Embryonic facial prominence (tissue), 1 donor: ENCODE data around the gene NEIL1.
"Not testable (repeated sequence)": the region's sequence is repeated elsewhere in the genome, so short reads cannot be mapped to it uniquely, and the experiment has no call there.

Experiments
- DNase-seq: peaks from one replicate; pipeline ENCODE4 v3.0.0-alpha.2; 2016; ENCODE audit errors: extremely low spot score

The NEIL1 gene

GRCh38 chr15:75346796-75347221 lies at the start of gene NEIL1:
NEIL1 (plus strand) TSS chr15:75347039; CDS start chr15:75348906, 1,867 bp downstream.
- DNase-seq: no peak

- DNase-seq: not testable (repeated sequence)
Measured at GRCh38 chr15:75298541-75299310, 48.1 kb upstream of the NEIL1 start.

- DNase-seq: not testable (repeated sequence)
Measured at GRCh38 chr15:75299311-75299688, 47.5 kb upstream of the NEIL1 start.

GRCh38 chr15:75300026-75300425 lies 46.8 kb upstream of the NEIL1 start:
- DNase-seq: not testable (repeated sequence)

DNA sequence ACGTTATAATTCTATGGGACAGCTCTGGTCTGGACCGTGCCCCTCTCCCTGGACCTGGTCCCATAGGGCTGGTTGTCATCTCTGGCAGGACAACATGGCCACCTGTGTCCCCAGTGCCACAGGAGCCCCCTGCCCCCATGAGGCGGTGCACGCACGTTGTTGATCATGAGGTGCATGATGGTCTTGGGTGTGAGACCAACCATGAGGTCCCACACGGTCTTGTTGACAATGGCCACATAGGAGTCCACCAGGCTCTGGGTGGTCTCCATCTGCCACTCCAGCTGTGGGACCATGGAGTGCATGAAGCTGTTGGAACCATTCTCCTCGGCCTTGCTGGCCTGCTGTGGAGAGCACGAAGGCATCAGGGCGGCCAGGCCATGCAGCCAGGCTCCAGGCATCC lies 44.5 kb upstream of the NEIL1 start:
- no peak for DNase-seq

- DNase-seq: not testable (repeated sequence)
Measured at GRCh38 chr15:75302753-75303152, 44.1 kb upstream of the NEIL1 start.

GRCh38 chr15:75306188-75306587 lies 40.7 kb upstream of the NEIL1 start:
- no peak for DNase-seq

DNA sequence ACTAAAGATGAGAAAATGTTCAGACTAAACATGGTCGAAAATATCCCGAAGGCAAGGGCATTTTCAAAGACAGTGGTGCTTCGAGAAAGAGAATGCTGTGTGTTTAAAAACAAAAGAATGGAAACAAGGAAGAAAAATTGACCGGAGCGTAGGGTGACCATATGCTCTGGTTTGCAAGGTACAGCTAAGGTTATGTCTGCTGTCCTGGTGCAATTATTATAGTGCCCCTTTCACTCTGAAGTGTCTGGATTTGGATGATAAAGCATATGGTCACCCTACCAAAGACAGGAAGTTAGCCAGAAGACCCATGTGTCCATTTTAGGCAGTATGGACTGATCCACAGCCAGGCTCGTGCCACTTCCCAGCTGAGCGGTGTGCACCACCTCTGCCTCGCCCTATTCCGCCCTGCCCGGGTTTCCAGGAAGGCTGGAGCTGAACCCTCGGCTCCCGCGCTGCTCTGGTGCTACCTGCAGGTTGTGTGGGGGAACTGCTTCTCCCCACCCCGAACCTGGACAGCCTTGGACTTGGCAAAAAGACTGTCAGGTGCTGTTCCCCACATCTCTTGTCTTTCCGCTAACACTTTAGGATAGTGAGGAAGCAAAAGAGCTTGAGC lies 39.0 kb upstream of the NEIL1 start:
- DNase-seq: no peak

DNA sequence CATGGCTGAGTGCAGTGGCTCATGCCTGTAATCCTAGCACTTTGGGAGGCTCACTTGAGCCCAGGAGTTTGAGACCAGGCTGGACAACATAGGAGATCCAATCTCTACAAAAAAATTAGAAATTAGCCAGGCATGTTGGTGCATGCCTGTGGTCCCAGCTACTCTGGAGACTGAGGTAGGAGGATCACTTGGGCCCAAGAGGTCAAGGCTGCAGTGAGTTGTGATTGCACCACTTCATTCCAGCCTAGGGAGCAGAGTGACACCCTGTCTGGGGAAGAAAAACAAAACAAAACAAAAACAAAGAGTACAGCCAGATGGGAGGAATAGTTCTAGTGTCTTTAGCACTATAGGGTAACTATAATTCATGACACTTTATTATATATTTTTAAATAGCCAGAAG lies 37.1 kb upstream of the NEIL1 start:
- DNase-seq: no peak

GRCh38 chr15:75312548-75312947 lies 34.3 kb upstream of the NEIL1 start:
- DNase-seq: not testable (repeated sequence)

DNA sequence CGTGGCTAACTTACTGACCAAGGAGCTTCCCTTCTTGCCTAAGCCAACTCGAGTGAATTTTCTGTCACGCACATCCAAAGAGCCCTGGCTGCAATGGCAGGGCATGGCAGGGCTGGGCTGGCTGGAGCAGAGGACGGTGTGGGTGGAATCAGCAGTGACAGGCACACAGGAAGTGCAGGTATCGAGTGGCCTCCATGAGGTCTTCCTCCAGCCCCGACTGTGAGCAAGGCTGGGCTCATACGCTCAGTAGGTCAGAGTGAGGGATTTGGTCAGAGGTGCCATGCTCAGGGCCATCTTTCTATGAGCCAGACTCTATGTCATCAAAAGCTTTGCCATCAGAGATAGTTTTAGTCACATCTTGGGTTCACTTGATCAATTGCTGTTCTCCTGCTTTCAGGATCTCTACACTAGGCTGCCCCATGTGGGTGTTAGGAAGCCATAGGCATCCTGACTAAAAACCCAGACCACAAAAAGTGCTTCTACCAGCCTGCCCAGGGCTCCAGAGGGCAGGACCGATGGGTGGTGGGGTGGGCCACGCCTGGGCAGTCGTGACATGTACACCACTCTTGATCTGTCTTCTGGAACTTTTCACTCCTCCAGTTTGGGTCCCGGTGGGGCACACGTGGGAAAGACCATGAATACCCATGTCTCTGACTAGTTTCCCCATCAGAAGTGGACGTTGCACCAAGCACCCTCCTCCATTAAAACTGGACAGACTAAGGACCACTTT lies 33.6 kb upstream of the NEIL1 start:
- no peak for DNase-seq

DNA sequence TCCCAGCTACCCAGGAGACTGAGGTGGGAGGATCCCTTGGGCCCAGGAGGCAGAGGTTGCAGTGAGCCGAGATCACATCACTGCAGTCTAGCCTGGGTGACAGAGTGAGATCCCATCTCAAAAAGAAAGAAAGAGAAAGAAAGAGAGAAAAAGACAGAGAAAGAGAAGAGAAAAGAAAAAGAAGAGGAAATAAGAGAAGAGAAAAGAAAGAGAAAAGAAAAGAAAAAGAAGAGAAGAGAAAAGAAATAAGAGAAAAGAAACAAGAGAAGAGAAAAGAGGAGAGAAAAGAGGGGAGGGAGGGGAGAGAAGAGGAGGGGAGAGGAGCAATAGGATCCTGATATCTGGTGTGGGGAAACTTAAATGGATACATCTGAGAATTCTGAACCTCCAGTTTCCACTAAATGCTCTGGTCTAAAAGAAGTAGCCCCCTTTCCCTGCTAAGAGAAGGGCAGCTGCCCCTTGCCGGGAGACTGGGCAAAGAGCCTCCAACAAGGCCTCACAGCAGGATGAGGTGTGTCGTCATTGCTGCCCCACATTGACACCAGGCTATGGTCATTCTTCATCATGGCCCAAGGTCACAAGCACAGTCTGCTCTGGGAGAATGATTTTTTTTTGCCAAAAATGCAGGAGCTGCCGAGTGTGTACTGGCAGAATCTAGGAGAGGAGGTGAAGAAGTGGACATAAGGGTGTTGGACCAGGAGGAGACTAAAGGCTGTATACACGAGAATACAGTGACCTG lies 32.1 kb upstream of the NEIL1 start:
- DNase-seq: no peak

DNA sequence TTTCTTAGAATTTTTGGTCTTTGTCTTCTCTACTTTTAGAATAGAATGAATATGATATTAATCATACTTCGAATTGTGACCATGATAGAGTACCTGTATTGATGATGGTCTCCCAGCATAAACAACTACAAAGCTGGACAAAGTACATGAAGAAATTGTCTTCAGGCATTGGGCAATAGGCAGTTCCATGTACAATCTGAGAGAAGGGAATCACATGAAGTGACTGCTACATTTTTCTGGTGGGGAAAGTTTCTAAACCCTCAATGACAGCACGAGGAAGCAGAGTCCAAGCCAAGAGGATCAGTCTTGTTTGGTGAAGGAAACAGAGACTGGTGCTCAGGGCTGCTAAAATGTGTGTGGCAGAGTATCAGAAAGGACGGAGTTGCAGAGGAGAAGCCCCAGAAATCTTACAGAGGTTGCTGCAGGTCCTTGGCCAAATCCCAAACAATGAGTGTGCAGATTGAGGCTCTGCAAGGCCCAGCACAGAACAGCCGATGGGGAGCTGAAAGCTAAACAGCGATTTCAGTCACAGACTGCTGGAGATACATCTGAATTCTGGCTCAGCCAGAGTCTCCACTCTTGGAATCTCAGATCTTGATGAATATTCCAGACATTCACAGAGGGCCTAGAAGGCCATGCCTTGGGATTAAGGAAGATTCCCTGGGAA lies 27.5 kb upstream of the NEIL1 start:
- DNase-seq: not testable (repeated sequence)

- DNase-seq: no peak
Measured at GRCh38 chr15:75321711-75322110, 25.1 kb upstream of the NEIL1 start.

GRCh38 chr15:75325922-75326321 lies 20.9 kb upstream of the NEIL1 start:
- DNase-seq: no peak

DNA sequence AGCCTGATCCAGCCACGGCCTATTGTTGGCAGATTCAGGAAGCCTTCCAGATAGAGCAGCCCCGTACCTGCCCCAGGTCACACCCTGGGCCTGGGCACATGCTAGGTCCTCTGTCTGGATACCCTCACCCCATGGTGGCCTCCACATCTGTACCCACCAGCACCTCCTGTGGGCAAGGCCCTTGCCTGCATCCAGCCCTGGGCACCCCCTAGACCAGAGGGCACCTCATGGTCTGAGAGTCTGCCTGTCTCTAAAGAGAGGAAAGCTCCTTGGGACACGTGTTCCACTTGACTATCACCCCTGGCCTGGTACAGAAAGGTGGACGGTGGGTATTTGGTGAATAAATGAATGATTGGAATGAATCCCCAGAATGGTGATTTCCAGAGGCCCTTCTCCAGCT lies 19.8 kb upstream of the NEIL1 start:
- no peak for DNase-seq

DNA sequence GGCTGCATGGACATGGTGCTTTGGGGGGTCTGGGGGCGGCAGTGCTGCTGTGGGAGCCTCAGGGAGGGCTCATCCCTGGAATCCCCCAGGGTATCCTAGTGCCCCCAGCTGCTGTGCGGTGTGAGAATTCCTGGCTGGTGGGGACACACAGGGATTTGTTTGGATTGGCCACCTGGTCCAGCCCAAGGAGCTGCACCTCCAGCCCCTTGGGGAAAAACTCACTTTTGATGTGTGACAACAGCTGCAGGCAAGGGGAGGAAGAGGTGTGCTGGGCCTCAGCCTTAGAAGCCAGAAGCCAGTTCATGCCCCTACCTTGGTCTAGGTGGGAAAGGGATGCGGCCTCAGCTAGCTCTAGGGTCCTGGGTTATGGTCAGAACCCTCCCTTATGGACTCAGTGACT lies 19.3 kb upstream of the NEIL1 start:
- no peak for DNase-seq

GRCh38 chr15:75328493-75329314 lies 18.1 kb upstream of the NEIL1 start:
- DNase-seq: no peak

- no peak for DNase-seq
Measured at GRCh38 chr15:75329571-75329970, 17.3 kb upstream of the NEIL1 start.

GRCh38 chr15:75332093-75332492 lies 14.7 kb upstream of the NEIL1 start:
- DNase-seq: not testable (repeated sequence)
